ENCODE measurements around the gene IL24. TPM values are rescaled to one million over a fixed set of nuclear protein-coding genes. Genes with fewer than 3 reads are reported as not detected.

Gene IL24
- polyA plus RNA-seq, 3 donors = 0.16 TPM; not detected in 2

GRCh38 chr1:206866062-206866461 is 31.2 kb upstream of the IL24 start:
- Histone ChIP-seq H4K20me1 (ENCODE audit: insufficient read depth, low read length) (no peaks in the 10 kb centered on the region), H3K9me3 (replicated peaks in 1 of 2; ENCODE audit: control insufficient read depth in 1 of 2, insufficient read depth in 1 of 2, low read length in 2 of 2) (no peaks in the 10 kb centered on the region), H3K4me1 (ENCODE audit: control insufficient read depth in 1 of 2, insufficient read depth in 2 of 2, low read length in 2 of 2) (no peaks in the 10 kb centered on the region), H3K27me3 (ENCODE audit: control insufficient read depth in 2 of 2, insufficient read depth in 2 of 2, low read length in 2 of 2) (peaks cover 6 to 13% of the 10 kb centered on the region in 2 donors), H3K4me3 (replicated peaks in 1 of 3; ENCODE audit: low read depth in 2 of 3, low read length in 3 of 3) (no peak overlapping the region), H3K27ac (ENCODE audit: low read depth in 1 of 2, low read length in 2 of 2) (no peak overlapping the region), H3K36me3 (replicated peaks in 1 of 2; ENCODE audit: control insufficient read depth in 1 of 2, insufficient read depth in 2 of 2, low read length in 2 of 2) (no peaks in the 10 kb centered on the region), H3K79me2 (ENCODE audit: insufficient read depth, low read length) (no peaks in the 10 kb centered on the region), H3K4me2 (replicated peaks; ENCODE audit: extremely low read depth, low read length, poor library complexity, severe bottlenecking) (no peak overlapping the region), H3K9ac (ENCODE audit: insufficient read depth, low read length, poor library complexity, severe bottlenecking) (no peak overlapping the region), H2AFZ (ENCODE audit: insufficient read depth, low read depth, low read length, poor library complexity, severe bottlenecking) (no peak overlapping the region)
- peaks cover 15 to 23% (median 20%) of the 10 kb centered on the region in 3 donors for H3K27me3 Mint-ChIP-seq (ENCODE audit: low read depth in 3 of 3)
- H3K36me3 Mint-ChIP-seq = no peaks in the 10 kb centered on the region
- intact Hi-C loops (cut with micrococcal nuclease) = loop anchor here (5.0 kb wide), 1 partner anchor 46 kb away; no protein-coding TSS in a partner anchor
- peaks cover 0 to 2% (median 0%) of the 10 kb centered on the region in 7 donors for H3K9me3 Mint-ChIP-seq
- no CpG with 5 or more reads among the region's 2 CpGs for WGBS (ENCODE audit: insufficient coverage)
- H3K27ac Mint-ChIP-seq = no peak overlapping the region
- H3K4me3 Mint-ChIP-seq = no peak overlapping the region
- DNase-seq = no peak
- no peak for TF ChIP-seq CTCF (IDR thresholded peaks at IDR 0.05)
- H3K4me1 Mint-ChIP-seq = peaks cover 5% of the 10 kb centered on the region

GRCh38 chr1:206867239-206867638 is 30.0 kb upstream of the IL24 start:
- peaks cover 5% of the 10 kb centered on the region for H3K4me1 Mint-ChIP-seq
- 83% methylated on average over 1 of the region's 1 CpG for WGBS (ENCODE audit: insufficient coverage)

More at GRCh38 chr1:206867239-206867638, 30.0 kb upstream of the IL24 start:
- peaks cover 3 to 13% of the 10 kb centered on the region in 2 donors for H3K27me3 ChIP-seq (ENCODE audit: control insufficient read depth in 2 of 2, insufficient read depth in 2 of 2, low read length in 2 of 2)
- no peak overlapping the region for H3K4me2 ChIP-seq (replicated peaks; ENCODE audit: extremely low read depth, low read length, poor library complexity, severe bottlenecking)
- no peak overlapping the region for H3K4me3 Mint-ChIP-seq
- H3K27me3 Mint-ChIP-seq (ENCODE audit: low read depth in 3 of 3) = peaks cover 10 to 15% (median 15%) of the 10 kb centered on the region in 3 donors
- H3K4me1 ChIP-seq (ENCODE audit: control insufficient read depth in 1 of 2, insufficient read depth in 2 of 2, low read length in 2 of 2) = no peaks in the 10 kb centered on the region
- peaks cover 0 to 5% (median 0%) of the 10 kb centered on the region in 7 donors for H3K9me3 Mint-ChIP-seq
- H3K36me3 Mint-ChIP-seq = no peaks in the 10 kb centered on the region
- DNase-seq = no peak
- H4K20me1 ChIP-seq (ENCODE audit: insufficient read depth, low read length) = no peaks in the 10 kb centered on the region
- H3K4me3 ChIP-seq (replicated peaks in 1 of 3; ENCODE audit: low read depth in 2 of 3, low read length in 3 of 3) = no peak overlapping the region
- no peak overlapping the region for H3K27ac ChIP-seq (ENCODE audit: low read depth in 1 of 2, low read length in 2 of 2)
- no peaks in the 10 kb centered on the region for H3K79me2 ChIP-seq (ENCODE audit: insufficient read depth, low read length)
- no peak overlapping the region for H3K9ac ChIP-seq (ENCODE audit: insufficient read depth, low read length, poor library complexity, severe bottlenecking)
- TF ChIP-seq CTCF (IDR thresholded peaks at IDR 0.05) = no peak
- H3K9me3 ChIP-seq (replicated peaks in 1 of 2; ENCODE audit: control insufficient read depth in 1 of 2, insufficient read depth in 1 of 2, low read length in 2 of 2) = no peaks in the 10 kb centered on the region
- H3K27ac Mint-ChIP-seq = no peak overlapping the region
- no peaks in the 10 kb centered on the region for H3K36me3 ChIP-seq (replicated peaks in 1 of 2; ENCODE audit: control insufficient read depth in 1 of 2, insufficient read depth in 2 of 2, low read length in 2 of 2)
- no peak overlapping the region for H2AFZ ChIP-seq (ENCODE audit: insufficient read depth, low read depth, low read length, poor library complexity, severe bottlenecking)
- intact Hi-C loops (cut with micrococcal nuclease) = loop anchor here (5.0 kb wide), 1 partner anchor 45 kb away; no protein-coding TSS in a partner anchor

All from CD14-positive monocyte (primary cell).